Smooth muscle cell of the brain vasculature (primary cell): ENCODE measurements around the gene POP4.

ENCODE experiments used
- DNase-seq: peaks from one replicate; pipeline ENCODE4 v3.0.0-alpha.2; 2012; ENCODE audit warnings: low read depth, low spot score

Gene POP4

DNA sequence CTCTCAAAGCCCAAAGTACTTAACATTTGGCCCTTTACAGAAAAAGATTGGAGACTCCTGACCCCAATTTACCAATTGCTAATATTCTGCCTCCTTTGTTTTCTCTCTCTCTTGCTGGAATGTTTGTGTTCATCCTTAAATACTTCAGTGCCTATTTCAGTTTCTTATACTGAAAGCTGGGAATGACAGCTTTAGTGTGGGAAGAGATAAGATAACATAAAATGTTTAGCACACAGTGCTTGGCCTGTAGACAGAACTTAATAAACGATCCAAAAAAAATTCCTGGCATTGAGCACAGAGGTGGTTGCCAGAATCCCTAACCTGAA, 56.2 kb downstream of the POP4 start:
- DNase-seq, result no peak

DNA sequence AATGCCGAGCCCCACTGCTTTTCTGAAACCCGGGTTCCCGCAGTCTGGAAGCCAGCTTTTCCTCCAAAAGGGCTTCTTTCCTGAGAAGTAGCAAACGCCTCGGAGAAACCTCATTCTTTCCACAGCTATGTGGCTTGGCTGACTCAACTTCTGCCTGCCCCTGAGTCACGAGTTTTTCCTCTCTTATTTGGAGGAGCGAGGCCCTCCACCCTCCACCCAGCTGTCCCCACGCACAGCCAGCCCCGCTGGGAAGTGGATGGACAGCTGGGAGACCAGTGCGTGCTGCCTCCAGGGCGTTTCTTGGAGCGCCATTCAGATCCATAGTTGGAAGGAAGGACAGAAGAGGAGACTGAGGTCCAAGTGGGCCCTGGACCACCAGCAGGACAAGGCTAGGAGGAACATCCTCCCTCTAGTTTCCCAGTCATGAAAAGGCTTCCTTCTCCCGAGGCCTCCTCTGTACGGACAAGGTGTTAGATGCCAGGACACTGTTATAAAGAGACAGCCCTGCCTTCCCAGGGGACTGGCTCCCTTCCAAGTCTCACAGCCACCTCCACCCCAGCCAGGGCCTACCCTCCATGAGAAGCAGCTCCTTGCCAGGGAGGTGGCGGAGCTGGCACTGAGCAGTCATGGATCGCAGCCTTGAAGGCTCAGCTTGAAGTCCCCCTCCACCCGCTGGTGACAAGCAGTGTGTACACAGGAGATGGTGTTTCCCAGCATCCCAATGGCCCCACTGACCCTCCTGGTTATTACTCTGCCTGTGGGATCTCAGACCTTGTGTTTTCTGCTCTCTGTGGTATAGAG, 56.7 kb downstream of the POP4 start:
- DNase-seq, result no peak

DNA sequence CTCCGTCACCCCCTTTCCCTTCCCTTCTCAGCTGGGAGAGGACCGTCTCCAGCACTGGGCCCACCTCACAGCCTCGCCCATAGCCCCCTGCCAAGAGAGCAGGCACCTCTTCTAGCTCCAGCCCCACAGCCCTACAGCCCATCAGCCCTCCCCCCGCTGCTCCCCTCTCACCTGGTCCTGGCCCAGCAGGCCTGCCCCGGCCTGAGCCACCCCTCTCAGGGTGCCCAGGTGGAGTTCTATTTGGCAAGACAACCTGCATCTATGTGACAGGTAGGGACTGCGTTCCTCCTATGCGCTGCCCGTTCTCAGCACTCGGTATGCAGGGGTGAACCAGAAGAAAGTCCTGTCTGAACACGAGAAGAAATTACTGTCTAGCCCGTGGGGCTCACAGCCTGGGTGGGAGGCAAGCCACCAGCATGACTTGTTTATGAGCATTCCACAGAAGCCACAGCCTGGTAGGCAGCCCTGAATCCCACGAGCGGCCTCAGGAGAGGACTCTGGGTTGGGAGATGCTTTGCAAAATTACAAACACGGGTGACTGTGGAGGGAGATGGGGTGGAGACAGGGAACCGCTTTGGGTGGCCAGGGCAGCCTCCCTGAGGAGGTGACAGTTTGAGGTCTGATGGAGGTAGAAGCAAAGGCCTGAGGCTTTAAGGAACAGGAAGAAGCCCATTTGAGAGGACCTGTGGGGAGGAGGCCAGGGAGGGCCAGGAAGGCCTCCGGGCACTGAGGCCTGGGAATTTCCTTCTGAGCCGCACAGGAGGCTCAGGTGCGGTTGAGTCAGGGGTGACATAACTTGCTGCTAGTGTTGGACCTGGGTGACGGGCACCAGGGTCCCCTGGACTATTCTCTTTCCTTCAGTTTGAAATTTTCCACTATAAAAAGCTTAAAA, 58.0 kb downstream of the POP4 start:
- no peak for DNase-seq

DNA sequence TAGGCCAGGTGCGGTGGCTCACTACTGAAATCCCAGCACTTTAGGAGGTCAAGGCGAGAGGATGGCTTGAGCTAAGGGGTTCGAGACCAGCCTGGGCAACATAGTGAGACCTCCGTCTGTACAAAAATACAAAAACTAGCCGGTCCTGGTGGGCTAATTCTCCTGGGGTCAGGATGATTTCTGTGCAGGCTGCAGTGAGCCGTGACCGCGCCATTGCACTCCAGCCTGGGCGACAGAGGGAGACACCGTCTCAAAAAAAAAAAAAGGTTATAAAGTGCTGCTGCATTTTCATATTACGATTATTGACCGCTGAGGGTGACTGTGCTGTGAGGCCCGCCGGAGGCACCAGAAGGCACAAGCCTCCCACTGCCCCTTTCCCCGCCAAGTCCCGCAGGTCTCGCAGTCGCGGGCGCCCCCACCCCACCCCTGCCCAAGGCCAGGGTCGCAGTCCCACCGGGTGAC, 58.7 kb downstream of the POP4 start:
- DNase-seq, result no peak

DNA sequence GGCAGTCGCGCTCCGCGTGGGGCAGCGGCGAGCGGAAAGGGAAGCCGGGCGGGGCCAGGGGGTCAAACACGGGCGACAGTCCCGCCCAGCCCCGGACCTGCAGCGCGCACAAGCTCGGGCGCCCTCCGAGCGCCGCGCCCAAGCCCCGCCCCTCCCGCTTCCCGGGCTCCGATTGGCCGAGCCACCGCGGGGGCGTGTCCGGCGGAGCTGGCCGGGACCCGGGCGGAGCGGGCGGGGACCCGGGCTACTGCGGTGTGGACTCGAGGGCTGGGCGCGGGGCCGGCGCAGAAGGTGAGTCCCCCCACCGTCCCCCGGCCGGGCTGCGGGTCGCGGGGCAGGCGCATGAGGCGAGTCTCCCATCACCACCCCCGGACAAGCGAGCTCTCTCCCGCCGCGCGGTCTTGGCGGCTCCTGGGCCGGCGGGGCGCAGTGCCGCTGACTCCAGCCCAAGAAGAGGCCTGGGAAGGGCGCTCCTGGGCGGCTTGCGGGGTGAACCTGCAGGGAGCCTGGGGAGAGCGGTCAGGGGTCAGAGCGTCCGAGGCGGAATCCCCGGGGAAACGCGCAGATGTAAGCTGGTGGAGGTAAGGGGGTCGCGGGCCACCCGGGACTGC, 59.2 kb downstream of the POP4 start, which contains the start of gene PLEKHF1:
PLEKHF1 (plus strand) TSS at position 247 of the 611 bp plus-strand sequence. CDS start 8,379 bp downstream, outside the sequence.
- no peak for DNase-seq

DNA sequence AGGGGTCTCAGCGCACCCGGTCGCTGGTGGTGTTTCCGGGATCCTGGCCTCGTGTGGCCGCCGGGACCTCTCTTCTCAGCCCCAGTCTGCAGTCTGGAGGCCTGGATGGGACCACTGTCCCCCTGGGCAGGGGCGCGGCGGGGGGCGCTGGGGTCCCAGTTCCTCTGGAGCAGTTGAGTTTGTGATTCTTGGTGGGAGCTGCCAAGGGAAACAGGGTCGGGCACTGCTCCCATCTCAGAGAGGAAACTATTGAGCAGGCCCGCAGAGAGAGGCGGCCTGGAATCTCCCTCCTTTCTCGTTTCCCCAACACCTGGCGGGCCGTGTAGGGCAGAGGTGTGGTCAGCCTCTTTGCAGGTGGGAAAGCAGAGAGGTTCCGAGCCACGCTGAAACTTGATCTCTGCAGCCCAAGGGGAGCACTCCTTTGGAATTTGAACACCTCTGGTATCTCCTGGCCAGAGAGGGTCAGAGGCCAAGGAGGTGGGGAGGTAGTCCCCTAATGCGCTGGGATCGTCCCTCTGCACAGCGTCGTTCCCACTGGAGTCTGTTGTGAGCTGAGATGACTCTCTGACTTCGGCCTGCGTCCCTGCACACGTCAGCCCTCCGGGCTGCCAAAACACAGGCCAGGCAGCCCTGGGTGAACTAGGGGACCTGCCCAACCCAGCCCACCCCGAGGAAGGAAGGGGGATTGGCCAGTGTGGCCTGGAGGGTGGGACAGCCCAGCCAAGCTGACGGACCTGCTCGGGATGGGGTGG, 59.9 kb downstream of the POP4 start:
- DNase-seq, result no peak
